Islet of Langerhans (tissue), 1 donor: Measurements from ENCODE around the gene MCU.

ENCODE experiments used
- FAIRE-seq: peaks from one replicate; lab custom pipeline; 2011; peaks lifted over from hg19 to GRCh38; lab: Jason Lieb, UNC

The MCU gene

DNA sequence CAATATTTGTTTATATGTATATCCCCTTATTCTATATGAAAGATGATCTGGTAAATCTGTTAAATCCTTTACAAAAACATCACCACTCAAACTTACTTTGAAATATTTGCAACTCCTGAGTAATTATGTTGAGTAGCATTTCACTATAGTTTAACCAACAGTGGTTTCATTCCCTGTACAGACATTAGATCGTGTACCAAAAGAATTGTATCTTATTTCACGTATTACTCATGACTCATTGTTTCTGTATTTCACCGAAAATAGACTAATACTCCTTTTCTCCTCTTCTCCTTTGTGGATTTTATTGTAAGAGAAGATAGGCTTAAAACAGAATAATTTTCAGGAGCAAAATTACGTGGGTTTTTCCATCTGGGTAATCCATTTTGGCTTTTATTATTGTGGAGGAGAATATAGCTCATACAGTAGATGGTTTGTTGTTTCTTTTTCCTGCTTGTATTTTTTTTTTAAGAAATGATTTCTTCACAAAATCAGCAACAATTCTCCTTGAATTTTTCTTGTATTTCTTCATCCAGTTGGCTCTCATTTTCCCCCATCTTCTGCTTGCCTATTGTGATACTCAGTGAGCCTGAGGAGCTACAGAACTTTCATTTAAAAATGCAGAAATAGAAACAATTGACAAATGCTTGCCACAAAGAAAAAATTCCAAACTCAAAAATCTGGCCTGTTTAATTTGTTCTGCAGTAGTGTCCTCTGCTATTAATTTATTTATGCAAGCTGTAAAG lies 111.0 kb downstream of the MCU start:
- FAIRE-seq = no peak

DNA sequence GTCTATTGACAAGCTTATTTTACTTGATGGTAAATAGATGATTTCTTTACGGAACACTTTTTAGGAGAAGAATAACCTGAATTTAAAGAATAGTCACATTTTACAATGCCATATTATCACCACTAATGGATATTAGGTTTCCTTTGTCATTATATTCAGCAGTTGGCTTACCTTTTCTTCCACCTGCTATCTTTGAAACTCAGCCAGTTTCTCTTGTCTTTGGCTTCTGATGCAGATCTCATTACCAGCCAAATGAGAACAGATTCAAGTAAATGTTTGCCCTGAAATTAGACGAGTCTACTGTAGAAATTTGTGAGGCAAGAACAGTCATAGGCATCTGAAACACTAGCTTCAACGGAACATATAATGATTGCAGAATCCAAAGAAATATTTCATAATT lies 116.1 kb downstream of the MCU start:
- peak; percentile 79 for FAIRE-seq

- FAIRE-seq = no peak
These were observed 117.1 kb downstream of the MCU start for GRCh38 chr10:72809006-72809405.

DNA sequence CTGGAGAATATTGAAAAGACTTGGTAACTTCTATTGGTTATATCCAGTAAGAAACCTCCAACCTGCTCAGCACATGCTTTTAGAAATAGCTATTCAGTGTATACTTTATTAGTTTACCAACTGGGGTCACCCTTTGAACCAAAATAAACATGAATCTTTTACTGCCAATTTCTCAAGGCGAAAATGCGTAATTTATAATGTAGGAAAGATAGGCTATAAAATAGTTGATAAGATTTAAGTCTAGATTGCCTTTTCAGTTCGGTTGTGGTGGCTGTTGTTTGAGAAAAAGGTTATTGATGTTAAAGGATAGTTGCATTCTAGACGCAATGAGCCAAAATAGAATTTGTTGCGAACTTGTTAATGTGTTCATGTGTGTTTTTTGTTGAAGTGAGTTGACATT lies 119.0 kb downstream of the MCU start:
- FAIRE-seq = no peak

- no peak for FAIRE-seq
These were observed 120.4 kb downstream of the MCU start for GRCh38 chr10:72812415-72812752.

GRCh38 chr10:72812753-72813430 lies 120.9 kb downstream of the MCU start:
- no peak for FAIRE-seq

DNA sequence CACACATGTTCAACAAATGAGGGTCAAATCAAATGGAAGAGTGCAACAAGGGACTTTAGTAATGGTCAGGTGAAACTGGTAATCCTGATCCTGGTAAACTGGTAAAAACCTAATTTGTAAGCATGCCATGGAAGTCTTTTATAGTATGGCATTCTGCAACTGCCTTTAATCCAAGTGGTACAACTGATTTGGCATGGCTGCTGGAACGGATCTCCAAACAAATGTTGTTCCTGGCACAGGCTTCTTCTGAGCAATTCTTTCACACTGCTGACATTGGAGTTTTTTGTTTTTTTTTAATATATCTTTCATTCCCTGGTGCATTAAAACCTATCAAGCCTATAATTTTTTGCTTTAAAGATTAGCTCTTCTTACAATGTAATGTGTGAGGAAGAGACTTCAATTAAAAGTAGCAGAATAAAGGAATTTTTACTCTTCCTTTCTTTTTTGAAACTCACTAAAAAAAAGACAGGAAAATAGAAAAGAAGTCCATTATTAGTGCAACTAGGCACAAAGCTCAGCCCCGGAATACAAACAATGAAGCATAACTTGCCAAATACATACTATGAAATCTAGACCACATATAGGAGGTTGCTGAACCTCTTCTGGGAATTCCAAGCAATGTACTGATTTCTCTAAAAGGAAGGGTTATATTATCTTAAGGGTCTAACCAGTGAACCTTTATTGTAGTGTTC lies 122.3 kb downstream of the MCU start:
- FAIRE-seq = no peak

GRCh38 chr10:72816565-72816964 lies 124.6 kb downstream of the MCU start:
- FAIRE-seq = no peak

- FAIRE-seq = no peak
These were observed 126.1 kb downstream of the MCU start for GRCh38 chr10:72818076-72818475.

GRCh38 chr10:72819053-72819452 lies 127.1 kb downstream of the MCU start:
- FAIRE-seq = no peak

- no peak for FAIRE-seq
These were observed 129.7 kb downstream of the MCU start for GRCh38 chr10:72821606-72822005.

DNA sequence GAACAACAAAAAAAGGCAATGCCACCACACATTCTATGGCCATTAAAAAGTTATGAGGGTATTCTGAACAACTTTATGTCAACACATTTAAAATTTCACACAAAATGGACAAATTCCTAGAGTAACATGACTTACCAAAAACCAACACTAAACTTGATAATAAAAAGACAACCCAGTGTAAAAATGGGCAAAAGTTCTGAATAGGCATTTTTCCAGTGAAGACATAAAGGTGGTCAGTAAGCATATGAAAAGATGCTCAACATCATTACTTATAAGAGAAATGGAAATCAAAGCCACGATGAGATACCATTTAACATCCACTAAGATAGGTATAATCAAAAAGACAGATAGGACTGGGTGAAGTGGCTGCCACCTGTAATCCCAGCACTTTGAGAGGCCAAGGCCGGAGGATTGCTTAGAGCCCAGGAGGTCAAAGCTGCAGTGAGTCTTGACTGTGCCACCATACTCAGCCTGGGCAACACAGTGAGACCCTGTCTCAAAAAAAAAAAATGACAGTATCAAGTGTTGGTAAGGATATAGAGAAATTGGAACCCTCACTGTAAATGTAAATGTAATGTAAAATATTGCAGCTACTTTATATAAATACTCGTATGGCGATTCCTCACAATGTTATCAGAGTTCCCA lies 130.5 kb downstream of the MCU start:
- no peak for FAIRE-seq

DNA sequence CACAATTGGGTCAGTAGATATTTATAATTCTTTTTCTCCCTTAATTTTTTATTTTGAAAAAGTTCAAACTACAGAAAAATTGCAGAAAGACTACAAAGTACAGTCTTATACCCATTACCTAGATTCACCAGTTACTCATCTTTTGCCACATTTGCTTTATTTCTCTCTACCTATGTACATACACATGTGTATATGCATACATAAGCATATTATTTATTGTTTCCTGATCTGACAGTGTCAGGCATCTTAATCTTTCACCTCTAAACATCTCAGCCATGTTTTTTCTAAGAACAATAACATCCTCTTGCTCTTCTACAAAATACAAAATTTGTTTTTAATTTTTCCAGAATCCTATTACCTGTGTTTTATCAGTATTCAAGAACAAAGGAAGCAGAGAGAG lies 133.2 kb downstream of the MCU start:
- FAIRE-seq = no peak

DNA sequence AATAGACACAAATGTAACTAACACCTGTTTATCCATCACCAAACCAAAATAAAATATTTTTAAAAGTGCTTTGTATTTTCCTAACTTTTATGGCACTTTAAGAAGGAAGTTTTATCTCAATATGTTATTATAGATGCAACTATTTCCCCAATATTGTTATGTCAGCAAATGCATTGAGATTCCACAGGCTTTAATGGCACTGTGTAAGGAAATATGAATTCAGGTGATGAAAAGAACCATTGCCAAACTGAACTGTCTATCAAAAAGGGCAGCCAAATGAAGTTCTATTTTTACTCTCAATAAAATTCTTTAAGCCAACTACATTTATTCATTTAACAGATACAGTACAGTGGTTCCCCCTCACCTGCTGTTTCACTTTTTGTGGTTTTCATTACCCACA lies 134.4 kb downstream of the MCU start:
- FAIRE-seq = no peak

- FAIRE-seq = no peak
These were observed 136.4 kb downstream of the MCU start for GRCh38 chr10:72828294-72828693.

DNA sequence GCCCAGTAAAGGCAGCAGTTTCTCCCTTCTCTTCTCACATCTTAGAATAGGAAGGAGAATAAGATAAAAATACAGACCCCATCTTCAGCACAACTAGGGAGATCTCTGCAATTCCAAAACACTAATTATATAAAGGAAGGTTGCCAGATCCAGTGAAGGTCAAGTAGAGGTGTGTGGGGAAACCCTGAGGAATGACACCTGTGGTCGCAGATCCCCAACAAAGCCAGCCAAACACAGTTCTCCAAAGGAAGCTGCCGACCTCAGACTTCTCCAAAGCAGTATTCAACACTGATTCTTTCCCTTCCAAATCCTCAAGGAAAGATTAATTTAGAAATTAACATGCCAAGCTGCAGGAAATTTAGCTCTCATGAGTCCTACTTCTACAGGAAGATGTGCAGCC lies 138.7 kb downstream of the MCU start:
- FAIRE-seq = no peak

- FAIRE-seq = no peak
These were observed 139.9 kb downstream of the MCU start for GRCh38 chr10:72831696-72832409.

DNA sequence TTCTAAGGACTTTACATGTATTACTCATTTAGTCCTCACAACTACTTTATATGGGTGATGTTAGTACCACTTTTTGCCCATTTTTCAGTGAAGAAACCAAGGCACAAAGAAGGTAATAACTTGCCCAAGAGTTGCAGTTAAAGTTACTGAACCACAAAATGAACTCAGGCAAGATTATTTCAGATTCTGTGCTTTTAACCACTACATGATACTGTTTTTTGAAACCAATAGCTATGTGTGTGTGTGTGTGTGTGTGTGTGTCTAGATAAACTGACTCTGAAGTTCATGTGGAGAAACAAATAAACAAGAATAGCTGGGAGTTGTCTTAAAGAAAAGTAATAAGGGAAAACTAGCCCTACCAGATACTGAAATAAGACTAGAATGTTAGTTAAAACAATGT lies 140.8 kb downstream of the MCU start:
- FAIRE-seq = peak; percentile 9

- FAIRE-seq = peak; percentile 98
These were observed 142.4 kb downstream of the MCU start for GRCh38 chr10:72834183-72834825.

GRCh38 chr10:72840319-72840718 lies 148.4 kb downstream of the MCU start:
- no peak for FAIRE-seq

DNA sequence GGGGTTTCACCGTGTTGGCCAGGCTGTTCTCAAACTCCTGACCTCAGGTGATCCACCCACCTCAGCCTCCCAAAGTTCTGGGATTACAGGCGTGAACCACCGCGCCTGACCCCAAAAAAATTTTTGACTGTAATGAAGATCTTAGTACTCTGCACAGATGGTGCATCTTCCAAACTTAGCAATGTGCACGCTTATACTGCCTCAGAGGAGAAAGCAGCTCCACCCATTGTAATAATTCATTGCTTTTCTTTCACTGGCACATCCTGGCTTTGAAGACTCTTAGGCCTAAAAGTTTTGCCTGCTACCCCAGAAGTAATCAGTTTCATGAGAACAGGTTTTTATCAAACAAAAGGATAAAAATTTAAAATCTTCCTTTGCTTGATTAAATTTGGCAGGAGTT lies 149.5 kb downstream of the MCU start:
- FAIRE-seq = no peak

DNA sequence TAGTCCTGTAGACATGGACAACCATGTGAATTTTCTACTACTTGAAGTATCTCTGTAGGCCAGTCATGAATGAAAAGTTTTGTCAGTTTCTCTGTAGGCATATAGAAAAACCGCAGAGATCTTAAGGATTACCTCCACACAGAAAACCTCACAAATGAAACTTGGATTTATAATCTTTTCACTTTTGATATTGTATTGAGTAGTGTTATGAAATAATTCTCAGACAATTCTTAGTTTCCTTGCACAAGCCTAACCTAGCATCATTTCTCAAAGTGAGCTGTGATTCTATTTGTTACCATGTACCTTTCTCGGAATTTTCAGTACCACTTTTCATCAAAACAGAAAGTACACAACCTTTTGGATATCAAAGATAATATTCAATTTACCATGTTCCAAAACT lies 150.2 kb downstream of the MCU start:
- FAIRE-seq = no peak
